A673 (cell line): ENCODE data around the gene MOB3C. TPM values are rescaled to one million over a fixed set of nuclear protein-coding genes. Genes with fewer than 3 reads are reported as not detected.

Experiments
- BruUV-seq: library from RNA; stranded (reverse); fragments of 400-500 nt; replicated peaks from 2 replicates; lab custom pipeline; 2021; lab: Mats Ljungman, UMichigan
- CTCF ChIA-PET: fragments of 300-600 bp; sonication (Branson Sonifier 250); formaldehyde crosslinking; loops from one replicate; lab custom pipeline; 2022; ENCODE audit warnings: antibody characterized with exemption; lab: Charles Lee
- POLR2A ChIA-PET: fragments of 300-600 bp; sonication (Branson Sonifier 250); formaldehyde crosslinking; loops from one replicate; lab custom pipeline; 2022; ENCODE audit warnings: antibody characterized with exemption; ENCODE audit not compliant: low non-redundant PET; lab: Charles Lee
- DNase-seq: peaks from one replicate; pipeline ENCODE4 v3.0.0-alpha.2; 2015; ENCODE audit warnings: low spot score
- H3K27ac ChIP-seq: fragments of 200-600 bp; sonication (generic); 2 replicates; pipeline ENCODE4 v1.5.1; 2016; ENCODE audit warnings: mixed run types, low read depth, mild to moderate bottlenecking, mixed read lengths, antibody characterized with exemption, low read length; ENCODE audit not compliant: poor library complexity, severe bottlenecking
- H3K27me3 ChIP-seq: fragments of 200-600 bp; sonication (generic); replicated peaks from 2 replicates; pipeline ENCODE4 v1.6.1; 2017; ENCODE audit warnings: mixed run types, low read depth, mild to moderate bottlenecking, mixed read lengths, antibody characterized with exemption, low read length; ENCODE audit not compliant: insufficient read depth, poor library complexity
- H3K36me3 ChIP-seq: fragments of 200-600 bp; sonication (generic); 2 replicates; pipeline ENCODE4 v1.6.1; 2016; ENCODE audit warnings: mixed run types, mild to moderate bottlenecking, mixed read lengths, antibody characterized with exemption, low read length; ENCODE audit not compliant: insufficient read depth, poor library complexity, severe bottlenecking
- H3K4me1 ChIP-seq: fragments of 200-600 bp; sonication (generic); 2 replicates; pipeline ENCODE4 v1.6.1; 2017; ENCODE audit warnings: mixed run types, mild to moderate bottlenecking, mixed read lengths, antibody characterized with exemption, low read length; ENCODE audit not compliant: insufficient read depth, poor library complexity, severe bottlenecking
- H3K4me3 ChIP-seq: fragments of 200-600 bp; sonication (generic); 2 replicates; pipeline ENCODE4 v1.5.1; 2016; ENCODE audit warnings: low read depth, mixed run types, mild to moderate bottlenecking, mixed read lengths, low read length; ENCODE audit not compliant: poor library complexity, severe bottlenecking
- H3K9me3 ChIP-seq: fragments of 200-600 bp; sonication (generic); 2 replicates; pipeline ENCODE4 v1.6.1; 2016; ENCODE audit warnings: mixed run types, low read depth, mild to moderate bottlenecking, mixed read lengths, antibody characterized with exemption, low read length; ENCODE audit not compliant: poor library complexity, severe bottlenecking
- CTCF ChIP-seq: fragments of 300-800, 200-600 bp; sonication (generic); conservative IDR thresholded peaks from 2 replicates; pipeline ENCODE4 v1.5.1; 2017; ENCODE audit warnings: low read depth, mild to moderate bottlenecking, antibody characterized with exemption, low read length, moderate library complexity, mixed read lengths
- EZH2 ChIP-seq: fragments of 200-600 bp; sonication (generic); IDR thresholded peaks from 2 replicates; pipeline ENCODE4 v1.6.1; 2017; ENCODE audit warnings: borderline replicate concordance, low read depth, mild to moderate bottlenecking, mixed read lengths, antibody characterized with exemption, low read length; ENCODE audit not compliant: poor library complexity, severe bottlenecking
- intact Hi-C: fragments of 100-400 bp; cut with micrococcal nuclease; formaldehyde crosslinking; loops from one replicate; pipeline ENCODE4 v1.10.0; 2022; ENCODE audit not compliant: unreplicated experiment
- total RNA-seq: library from RNA; stranded (reverse); gene quantifications from 2 replicates; pipeline ENCODE4 v1.2.3, GENCODE V29; 2021

Gene MOB3C
- total RNA-seq, 1 experiment from 2014 or later: 2.5 TPM

- no peak; the same call in 1 of the 2 replicates for TF ChIP-seq CTCF
- no peak for TF ChIP-seq EZH2
- TSS peak; percentile 50 for BruUV-seq
- POLR2A ChIA-PET: no interaction called here
- DNase-seq: peak; percentile 96
- Histone ChIP-seq H3K9me3 (no peaks in the 10 kb centered on the region), H3K27ac (peak within 1 kb of the TSS; percentile 51), H3K36me3 (no peaks in the 10 kb centered on the region), H3K27me3 (no peaks in the 10 kb centered on the region), H3K4me1 (peaks cover 3% of the 10 kb centered on the region), H3K4me3 (peak within 1 kb of the TSS; percentile 95)
- CTCF ChIA-PET: interaction anchor here (0.5 to 1.0 kb wide), 2 partner anchors 85 to 162 kb away, joined by 3 read pairs; no protein-coding TSS in a partner anchor
- intact Hi-C loops: no loop called here
Measured at GRCh38 chr1:46603858-46604549, 12.6 kb downstream of the MOB3C start, which contains the start of gene MKNK1. TSS of gene MKNK1 (minus strand) at chr1:46604268. CDS start at chr1:46583327, 20,941 bp downstream.

GRCh38 chr1:46603481-46603857 lies 13.1 kb downstream of the MOB3C start:
- CTCF ChIA-PET: interaction anchor here (1.0 kb wide), 1 partner anchor 161 kb away, joined by 3 read pairs; no protein-coding TSS in a partner anchor
- BruUV-seq: no TSS peak

More at GRCh38 chr1:46603481-46603857, 13.1 kb downstream of the MOB3C start:
- H3K27ac ChIP-seq: peak overlapping the region; percentile 51
- POLR2A ChIA-PET: no interaction called here
- no peaks in the 10 kb centered on the region for H3K9me3 ChIP-seq
- intact Hi-C loops: no loop called here
- H3K4me1 ChIP-seq: peaks cover 3% of the 10 kb centered on the region
- peak overlapping the region; percentile 95 for H3K4me3 ChIP-seq
- DNase-seq: no peak
- no peaks in the 10 kb centered on the region for H3K36me3 ChIP-seq
- no peak for TF ChIP-seq CTCF
- no peak for TF ChIP-seq EZH2
- H3K27me3 ChIP-seq: no peaks in the 10 kb centered on the region
